ENCODE measurements around the gene ZNF783. TPM values are rescaled to one million over a fixed set of nuclear protein-coding genes. Genes with fewer than 3 reads are reported as not detected.

The ZNF783 gene
- total and polyA plus RNA-seq, 9 of the 15 experiments (the other 6 are each of a cell fraction or from before 2014, with no cell fraction given), result 0.66 to 11.2 (median 5.4) TPM

DNA sequence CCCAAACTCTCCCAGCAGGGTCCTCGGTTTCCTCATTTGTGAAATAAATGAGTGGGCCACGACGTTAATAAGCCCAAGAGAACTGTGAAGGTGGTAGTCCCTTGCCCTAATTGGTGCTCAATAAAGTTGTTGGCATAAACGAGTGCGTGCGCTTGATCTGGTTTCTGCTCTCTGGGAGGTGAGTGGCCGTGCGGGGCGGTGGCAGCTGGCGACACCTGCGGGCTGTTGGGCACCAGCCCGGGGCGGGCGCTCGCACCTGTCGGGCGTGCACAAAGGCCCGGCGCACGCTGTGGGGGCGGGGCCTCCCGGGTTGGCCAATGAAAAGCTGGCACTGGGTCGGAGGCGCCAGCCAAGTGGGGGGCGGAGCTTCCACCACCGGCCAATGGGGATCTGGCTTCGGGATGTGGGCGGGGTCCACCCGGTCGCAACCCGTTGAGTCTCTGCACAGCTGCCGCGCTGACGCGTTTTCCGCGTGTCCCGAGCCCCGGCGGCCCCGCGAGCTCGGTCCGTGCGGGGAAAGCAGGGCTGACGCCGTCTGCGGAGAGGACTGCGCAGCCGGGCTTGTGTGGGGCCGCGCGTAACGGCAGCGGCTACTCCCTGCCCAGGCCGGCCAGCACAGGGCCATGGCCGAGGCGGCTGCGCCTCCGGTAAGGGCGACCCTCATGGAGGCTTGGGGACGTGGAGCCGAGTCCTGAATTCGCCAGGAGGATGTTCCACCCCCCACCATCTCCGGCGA, 23.0 kb downstream of the ZNF783 start (continued):
- TF ChIP-seq, protein P1, sequence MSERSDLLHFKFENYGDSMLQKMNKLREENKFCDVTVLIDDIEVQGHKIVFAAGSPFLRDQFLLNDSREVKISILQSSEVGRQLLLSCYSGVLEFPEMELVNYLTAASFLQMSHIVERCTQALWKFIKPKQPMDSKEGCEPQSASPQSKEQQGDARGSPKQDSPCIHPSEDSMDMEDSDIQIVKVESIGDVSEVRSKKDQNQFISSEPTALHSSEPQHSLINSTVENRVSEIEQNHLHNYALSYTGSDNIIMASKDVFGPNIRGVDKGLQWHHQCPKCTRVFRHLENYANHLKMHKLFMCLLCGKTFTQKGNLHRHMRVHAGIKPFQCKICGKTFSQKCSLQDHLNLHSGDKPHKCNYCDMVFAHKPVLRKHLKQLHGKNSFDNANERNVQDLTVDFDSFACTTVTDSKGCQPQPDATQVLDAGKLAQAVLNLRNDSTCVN (CRISPR knock-in tag; IDR thresholded peaks at IDR 0.05), result no peak
- peak; percentile 53 for TF ChIP-seq U2AF1 (optimal IDR thresholded peaks at IDR 0.05; ENCODE audit: low read depth, low read length)
- no peak for TF ChIP-seq TAF7 (tag; IDR thresholded peaks at IDR 0.05)
- TF ChIP-seq ZNF707 (CRISPR knock-in tag; conservative IDR thresholded peaks at IDR 0.05), result no peak
- TF ChIP-seq ZEB2 (IDR thresholded peaks at IDR 0.05), result no peak
- TF ChIP-seq, protein P2, sequence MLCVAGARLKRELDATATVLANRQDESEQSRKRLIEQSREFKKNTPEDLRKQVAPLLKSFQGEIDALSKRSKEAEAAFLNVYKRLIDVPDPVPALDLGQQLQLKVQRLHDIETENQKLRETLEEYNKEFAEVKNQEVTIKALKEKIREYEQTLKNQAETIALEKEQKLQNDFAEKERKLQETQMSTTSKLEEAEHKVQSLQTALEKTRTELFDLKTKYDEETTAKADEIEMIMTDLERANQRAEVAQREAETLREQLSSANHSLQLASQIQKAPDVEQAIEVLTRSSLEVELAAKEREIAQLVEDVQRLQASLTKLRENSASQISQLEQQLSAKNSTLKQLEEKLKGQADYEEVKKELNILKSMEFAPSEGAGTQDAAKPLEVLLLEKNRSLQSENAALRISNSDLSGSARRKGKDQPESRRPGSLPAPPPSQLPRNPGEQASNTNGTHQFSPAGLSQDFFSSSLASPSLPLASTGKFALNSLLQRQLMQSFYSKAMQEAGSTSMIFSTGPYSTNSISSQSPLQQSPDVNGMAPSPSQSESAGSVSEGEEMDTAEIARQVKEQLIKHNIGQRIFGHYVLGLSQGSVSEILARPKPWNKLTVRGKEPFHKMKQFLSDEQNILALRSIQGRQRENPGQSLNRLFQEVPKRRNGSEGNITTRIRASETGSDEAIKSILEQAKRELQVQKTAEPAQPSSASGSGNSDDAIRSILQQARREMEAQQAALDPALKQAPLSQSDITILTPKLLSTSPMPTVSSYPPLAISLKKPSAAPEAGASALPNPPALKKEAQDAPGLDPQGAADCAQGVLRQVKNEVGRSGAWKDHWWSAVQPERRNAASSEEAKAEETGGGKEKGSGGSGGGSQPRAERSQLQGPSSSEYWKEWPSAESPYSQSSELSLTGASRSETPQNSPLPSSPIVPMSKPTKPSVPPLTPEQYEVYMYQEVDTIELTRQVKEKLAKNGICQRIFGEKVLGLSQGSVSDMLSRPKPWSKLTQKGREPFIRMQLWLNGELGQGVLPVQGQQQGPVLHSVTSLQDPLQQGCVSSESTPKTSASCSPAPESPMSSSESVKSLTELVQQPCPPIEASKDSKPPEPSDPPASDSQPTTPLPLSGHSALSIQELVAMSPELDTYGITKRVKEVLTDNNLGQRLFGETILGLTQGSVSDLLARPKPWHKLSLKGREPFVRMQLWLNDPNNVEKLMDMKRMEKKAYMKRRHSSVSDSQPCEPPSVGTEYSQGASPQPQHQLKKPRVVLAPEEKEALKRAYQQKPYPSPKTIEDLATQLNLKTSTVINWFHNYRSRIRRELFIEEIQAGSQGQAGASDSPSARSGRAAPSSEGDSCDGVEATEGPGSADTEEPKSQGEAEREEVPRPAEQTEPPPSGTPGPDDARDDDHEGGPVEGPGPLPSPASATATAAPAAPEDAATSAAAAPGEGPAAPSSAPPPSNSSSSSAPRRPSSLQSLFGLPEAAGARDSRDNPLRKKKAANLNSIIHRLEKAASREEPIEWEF (CRISPR knock-in tag; IDR thresholded peaks at IDR 0.05), result no peak
- TF ChIP-seq, protein P3, sequence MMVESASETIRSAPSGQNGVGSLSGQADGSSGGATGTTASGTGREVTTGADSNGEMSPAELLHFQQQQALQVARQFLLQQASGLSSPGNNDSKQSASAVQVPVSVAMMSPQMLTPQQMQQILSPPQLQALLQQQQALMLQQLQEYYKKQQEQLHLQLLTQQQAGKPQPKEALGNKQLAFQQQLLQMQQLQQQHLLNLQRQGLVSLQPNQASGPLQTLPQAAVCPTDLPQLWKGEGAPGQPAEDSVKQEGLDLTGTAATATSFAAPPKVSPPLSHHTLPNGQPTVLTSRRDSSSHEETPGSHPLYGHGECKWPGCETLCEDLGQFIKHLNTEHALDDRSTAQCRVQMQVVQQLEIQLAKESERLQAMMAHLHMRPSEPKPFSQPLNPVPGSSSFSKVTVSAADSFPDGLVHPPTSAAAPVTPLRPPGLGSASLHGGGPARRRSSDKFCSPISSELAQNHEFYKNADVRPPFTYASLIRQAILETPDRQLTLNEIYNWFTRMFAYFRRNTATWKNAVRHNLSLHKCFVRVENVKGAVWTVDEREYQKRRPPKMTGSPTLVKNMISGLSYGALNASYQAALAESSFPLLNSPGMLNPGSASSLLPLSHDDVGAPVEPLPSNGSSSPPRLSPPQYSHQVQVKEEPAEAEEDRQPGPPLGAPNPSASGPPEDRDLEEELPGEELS (CRISPR knock-in tag; IDR thresholded peaks at IDR 0.05; ENCODE audit: borderline replicate concordance), result no peak
- TF ChIP-seq XRCC5 (IDR thresholded peaks at IDR 0.05; ENCODE audit: low read depth, low read length), result no peak
- TF ChIP-seq, protein P4, sequence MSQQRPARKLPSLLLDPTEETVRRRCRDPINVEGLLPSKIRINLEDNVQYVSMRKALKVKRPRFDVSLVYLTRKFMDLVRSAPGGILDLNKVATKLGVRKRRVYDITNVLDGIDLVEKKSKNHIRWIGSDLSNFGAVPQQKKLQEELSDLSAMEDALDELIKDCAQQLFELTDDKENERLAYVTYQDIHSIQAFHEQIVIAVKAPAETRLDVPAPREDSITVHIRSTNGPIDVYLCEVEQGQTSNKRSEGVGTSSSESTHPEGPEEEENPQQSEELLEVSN (IDR thresholded peaks at IDR 0.05; ENCODE audit: borderline replicate concordance in 1 of 2, extremely low read depth in 1 of 2, insufficient read depth in 1 of 2, insufficient read length in 1 of 2, low read depth in 1 of 2, low read length in 1 of 2, poor library complexity in 1 of 2, severe bottlenecking in 1 of 2), result peak; percentile 57 to 84
- TF ChIP-seq ZBED1 (IDR thresholded peaks at IDR 0.05), result no peak
- no peak for TF ChIP-seq ZBTB8A (IDR thresholded peaks at IDR 0.05; ENCODE audit: partially characterized antibody)
- TF ChIP-seq SREBF1 (IDR thresholded peaks at IDR 0.05; ENCODE audit: borderline replicate concordance, low read depth, low read length), result no peak
- TF ChIP-seq, protein P5, sequence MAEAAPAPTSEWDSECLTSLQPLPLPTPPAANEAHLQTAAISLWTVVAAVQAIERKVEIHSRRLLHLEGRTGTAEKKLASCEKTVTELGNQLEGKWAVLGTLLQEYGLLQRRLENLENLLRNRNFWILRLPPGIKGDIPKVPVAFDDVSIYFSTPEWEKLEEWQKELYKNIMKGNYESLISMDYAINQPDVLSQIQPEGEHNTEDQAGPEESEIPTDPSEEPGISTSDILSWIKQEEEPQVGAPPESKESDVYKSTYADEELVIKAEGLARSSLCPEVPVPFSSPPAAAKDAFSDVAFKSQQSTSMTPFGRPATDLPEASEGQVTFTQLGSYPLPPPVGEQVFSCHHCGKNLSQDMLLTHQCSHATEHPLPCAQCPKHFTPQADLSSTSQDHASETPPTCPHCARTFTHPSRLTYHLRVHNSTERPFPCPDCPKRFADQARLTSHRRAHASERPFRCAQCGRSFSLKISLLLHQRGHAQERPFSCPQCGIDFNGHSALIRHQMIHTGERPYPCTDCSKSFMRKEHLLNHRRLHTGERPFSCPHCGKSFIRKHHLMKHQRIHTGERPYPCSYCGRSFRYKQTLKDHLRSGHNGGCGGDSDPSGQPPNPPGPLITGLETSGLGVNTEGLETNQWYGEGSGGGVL (CRISPR knock-in tag; IDR thresholded peaks at IDR 0.05), result no peak
- 0 out of 2 replicates have a peak, but pooled peaks have one; percentile 59 for TF ChIP-seq HNRNPL (IDR thresholded peaks at IDR 0.05; ENCODE audit: low read depth, low read length)
- TF ChIP-seq ZNF184 (CRISPR knock-in tag; IDR thresholded peaks at IDR 0.05), result no peak
